AG04449 (cell line): ENCODE data around the gene MRPL20.
"Not testable (repeated sequence)": the region's sequence is repeated elsewhere in the genome, so short reads cannot be mapped to it uniquely, and the experiment has no call there.

Experiments used
- CTCF ChIA-PET: fragments of 350-600 bp; formaldehyde crosslinking; extraction: SDS; loops from one replicate; lab custom pipeline; 2021; ENCODE audit warnings: antibody characterized with exemption; lab: Yijun Ruan, JAX
- POLR2A ChIA-PET: fragments of 400-600, 350-600 bp; formaldehyde crosslinking; extraction: SDS; loops from one replicate; lab custom pipeline; 2020; ENCODE audit warnings: antibody characterized with exemption, inconsistent platforms; lab: Yijun Ruan, JAX
- DNase-seq: peaks from one replicate; pipeline ENCODE4 v3.0.0-alpha.2; 2010; ENCODE audit warnings: low read depth, low spot score
- H3K4me3 ChIP-seq: 2 replicates; pipeline ENCODE4 v1.5.1; 2011; ENCODE audit warnings: low read depth, mild to moderate bottlenecking, control low read depth, low read length
- CTCF ChIP-seq: IDR thresholded peaks from one replicate; pipeline ENCODE4 v1.5.1; 2011; ENCODE audit warnings: mild to moderate bottlenecking, moderate library complexity, low read length, control low read depth, inconsistent platforms; ENCODE audit not compliant: insufficient read depth; ENCODE audit errors: missing control alignments

Gene MRPL20

DNA sequence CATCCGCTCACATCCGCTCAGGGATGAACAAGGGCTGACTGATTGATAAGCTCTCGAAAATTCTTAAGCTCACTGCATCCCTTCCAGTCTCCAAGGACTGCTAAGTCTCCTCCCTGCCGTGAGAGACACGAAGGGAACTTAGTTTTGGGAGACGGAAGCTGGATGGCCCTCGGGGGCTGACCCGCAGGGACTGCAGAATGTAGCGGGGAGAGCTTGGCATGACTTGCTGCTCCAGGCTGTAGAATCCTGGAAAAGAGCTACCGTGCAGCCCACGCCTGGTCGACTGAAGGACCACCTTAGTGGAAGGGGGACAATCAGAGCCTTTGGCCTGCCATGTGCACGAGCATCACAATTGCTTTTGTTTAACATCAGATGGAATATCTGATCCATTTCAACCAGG, 8.7 kb upstream of the MRPL20 start:
- CTCF ChIA-PET: interaction anchor here (0.6 to 3.0 kb wide), 3 partner anchors 14 to 25 kb away, joined by 3 to 17 read pairs (median 8); no protein-coding TSS in a partner anchor
- no peak for TF ChIP-seq CTCF
- no peak for DNase-seq
- POLR2A ChIA-PET: no interaction called here
- no peak overlapping the region for H3K4me3 ChIP-seq

DNA sequence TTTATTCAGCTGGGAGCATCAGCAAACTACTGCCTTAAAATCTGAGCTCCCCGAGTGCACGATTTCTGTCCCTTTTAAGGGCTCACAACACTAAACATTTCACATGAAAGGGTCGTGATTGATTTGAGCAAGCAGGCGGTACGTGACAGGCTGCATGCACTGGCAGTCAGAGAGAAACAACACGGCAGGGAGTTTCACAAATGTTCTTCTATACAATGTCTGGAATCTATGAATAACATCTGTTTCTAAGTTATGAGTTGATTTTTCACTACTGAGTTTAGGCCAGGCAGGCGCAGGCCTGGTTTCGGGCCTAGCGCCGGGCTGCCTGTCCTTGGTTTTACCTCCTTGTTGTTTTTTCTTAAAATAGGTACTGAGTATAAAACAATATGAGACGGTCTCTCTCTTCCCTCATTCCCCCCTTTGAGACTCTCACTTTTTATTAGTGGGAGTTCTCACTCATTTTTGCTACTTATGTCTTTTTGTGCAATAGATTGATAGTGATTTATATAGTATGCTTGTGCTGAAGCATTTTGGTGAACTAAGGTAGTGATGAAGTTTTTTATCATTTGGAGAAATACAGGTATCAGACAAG, 5.3 kb upstream of the MRPL20 start:
- POLR2A ChIA-PET: interaction anchor here (0.7 kb wide), 1 partner anchor 23 kb away, joined by 4 read pairs; no protein-coding TSS in a partner anchor
- CTCF ChIA-PET, DNase-seq, H3K4me3 ChIP-seq: not testable (repeated sequence)

- DNase-seq: no peak
- no peak overlapping the region for H3K4me3 ChIP-seq
- ChIA-PET POLR2A (interaction anchor here (0.7 kb wide), 1 partner anchor 22 kb away, joined by 4 read pairs; no protein-coding TSS in a partner anchor), CTCF (interaction anchor here (0.9 kb wide), 1 partner anchor 30 kb away, joined by 3 read pairs; no protein-coding TSS in a partner anchor)
- no peak for TF ChIP-seq CTCF
Measured at GRCh38 chr1:1411626-1412025, 4.5 kb upstream of the MRPL20 start.

- DNase-seq, CTCF ChIA-PET, POLR2A ChIA-PET, H3K4me3 ChIP-seq: not testable (repeated sequence)
Measured at GRCh38 chr1:1410238-1410637, 3.1 kb upstream of the MRPL20 start.

DNA sequence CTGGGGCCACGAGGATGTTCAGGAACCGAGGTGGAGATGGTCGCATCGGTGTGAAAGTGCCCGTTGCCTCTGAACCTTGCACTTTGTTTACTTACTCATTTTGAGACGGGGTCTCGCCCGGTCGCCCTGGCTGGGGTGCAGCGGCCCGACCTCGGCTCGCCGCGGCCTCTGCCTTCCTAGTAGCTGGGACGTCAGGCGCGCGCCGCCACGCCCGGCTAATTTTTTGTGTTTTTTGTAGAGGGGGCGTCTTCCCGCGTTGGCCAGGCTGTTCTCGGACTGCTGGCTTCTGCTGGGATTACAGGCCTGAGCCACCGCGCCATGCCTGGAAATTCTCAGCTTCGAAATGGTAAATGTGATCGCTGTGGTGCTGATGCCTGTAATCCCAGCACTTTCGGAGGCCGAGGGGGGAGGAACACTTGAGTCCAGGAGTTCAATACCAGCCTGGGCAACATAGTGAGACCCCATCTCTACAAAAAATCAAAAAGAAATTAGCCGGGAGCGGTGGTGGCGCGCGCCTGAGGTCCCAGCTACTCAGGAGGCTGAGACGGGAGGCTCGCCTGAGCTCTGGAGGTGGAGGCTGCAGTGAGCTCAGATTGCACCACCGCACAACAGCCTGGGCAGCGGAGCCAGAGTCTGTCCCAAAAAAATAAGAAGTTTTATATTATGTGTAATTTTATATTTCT, 684 bp upstream of the MRPL20 start:
- TF ChIP-seq CTCF: no peak
- POLR2A ChIA-PET: interaction anchor here (0.9 to 1.6 kb wide), 3 partner anchors 9 to 63 kb away, joined by 3 to 11 read pairs (median 3); partner anchors contain the start of genes AURKAIP1 and CCNL2
- DNase-seq: no peak
- peak overlapping the region; percentile 85 for H3K4me3 ChIP-seq
- CTCF ChIA-PET: interaction anchor here (0.6 to 2.5 kb wide), 5 partner anchors 9 to 56 kb away, joined by 3 to 9 read pairs (median 4); partner anchors contain the start of gene CCNL2

GRCh38 chr1:1406101-1406820, 832 bp downstream of the MRPL20 start:
- DNase-seq: no peak
- no peak for TF ChIP-seq CTCF
- POLR2A ChIA-PET: no interaction called here
- CTCF ChIA-PET: interaction anchor here (1.3 kb wide), 1 partner anchor 58 kb away, joined by 4 read pairs; no protein-coding TSS in a partner anchor
- peak overlapping the region; percentile 85 for H3K4me3 ChIP-seq

- CTCF ChIA-PET: no interaction called here
- POLR2A ChIA-PET: no interaction called here
- H3K4me3 ChIP-seq: no peak overlapping the region
- no peak for DNase-seq
- no peak for TF ChIP-seq CTCF
Measured at GRCh38 chr1:1403653-1404052, 3.4 kb downstream of the MRPL20 start.

DNA sequence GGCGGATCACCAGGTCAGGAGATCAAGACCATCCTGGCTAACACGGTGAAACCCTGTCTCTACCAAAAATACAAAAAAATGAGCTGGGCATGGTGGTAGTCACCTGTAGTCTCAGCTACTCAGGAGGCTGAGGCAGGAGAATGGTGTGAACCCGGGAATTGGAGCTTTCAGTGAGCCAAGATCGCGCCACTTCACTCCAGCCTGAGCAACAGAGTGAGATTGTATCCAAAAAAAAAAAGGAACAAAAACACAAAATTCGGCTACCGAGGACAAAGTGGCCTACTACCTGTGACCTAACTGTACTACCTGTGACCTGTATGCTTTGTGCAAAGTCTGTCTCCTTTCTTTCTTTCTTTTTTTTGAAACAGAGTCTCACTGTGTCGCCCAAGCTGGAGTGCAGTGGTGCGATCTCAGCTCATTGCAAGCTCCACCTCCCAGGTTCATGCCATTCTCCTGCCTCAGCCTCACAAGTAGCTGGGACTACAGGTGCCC, 4.1 kb downstream of the MRPL20 start:
- DNase-seq, POLR2A ChIA-PET, H3K4me3 ChIP-seq: not testable (repeated sequence)
- CTCF ChIA-PET: interaction anchor here (0.9 to 5.9 kb wide), 5 partner anchors 12 to 57 kb away, joined by 3 to 66 read pairs (median 9); no protein-coding TSS in a partner anchor
